Posterior vena cava (tissue), 2 donors: ENCODE measurements around the gene PKP3. TPM values are rescaled to one million over a fixed set of nuclear protein-coding genes. Genes with fewer than 3 reads are reported as not detected.
"Not testable (repeated sequence)": the region's sequence is repeated elsewhere in the genome, so short reads cannot be mapped to it uniquely, and the experiment has no call there.

Source experiments
- DNase-seq: peaks from one replicate; pipeline ENCODE4 v3.0.0-alpha.2; 2020; ENCODE audit warnings: low spot score
- intact Hi-C, 2 donors: fragments of 100-400 bp; cut with DNase I; formaldehyde crosslinking; loops; one replicate each; pipeline versions ENCODE4 v1.14.1 to v1.14.2; 2022 to 2023
- long read RNA-seq, 2 donors: library from polyadenylated mRNA; unstranded; transcript quantifications; one replicate each; pipeline ENCODE4 v2.0.0, GENCODE V29; 2020 to 2021
- total RNA-seq, 2 donors: library from RNA; stranded (reverse); fragmentation: NEBNext Ultra II Directional; extraction: Animal tissue kit (Norgen Biotek cat#: 25700); gene quantifications; one replicate each; pipeline ENCODE4 v1.2.1, GENCODE V29; 2021
- donor health status: DM: yes; HTN: yes; CAD: no.
- donor health status: DM: yes; HTN: yes; CAD: no.

PKP3 gene
- total RNA-seq: under 1 TPM in 1 of 2 donors, not detected in 1; 0.10 TPM
- long read RNA-seq, donor 1: 0 reads
- long read RNA-seq, donor 2, partial matches to known transcripts: 1 of 3 reads
- long read RNA-seq, donor 2, other reads (novel, unspliced or antisense): 2 of 3 reads

- intact Hi-C loops: no loop called here
- no peak for DNase-seq
Measured at GRCh38 chr11:394034-394857, at the start of gene PKP3. TSS of gene PKP3 (plus strand) at chr11:394209. CDS start at chr11:394293, 84 bp downstream.

DNA sequence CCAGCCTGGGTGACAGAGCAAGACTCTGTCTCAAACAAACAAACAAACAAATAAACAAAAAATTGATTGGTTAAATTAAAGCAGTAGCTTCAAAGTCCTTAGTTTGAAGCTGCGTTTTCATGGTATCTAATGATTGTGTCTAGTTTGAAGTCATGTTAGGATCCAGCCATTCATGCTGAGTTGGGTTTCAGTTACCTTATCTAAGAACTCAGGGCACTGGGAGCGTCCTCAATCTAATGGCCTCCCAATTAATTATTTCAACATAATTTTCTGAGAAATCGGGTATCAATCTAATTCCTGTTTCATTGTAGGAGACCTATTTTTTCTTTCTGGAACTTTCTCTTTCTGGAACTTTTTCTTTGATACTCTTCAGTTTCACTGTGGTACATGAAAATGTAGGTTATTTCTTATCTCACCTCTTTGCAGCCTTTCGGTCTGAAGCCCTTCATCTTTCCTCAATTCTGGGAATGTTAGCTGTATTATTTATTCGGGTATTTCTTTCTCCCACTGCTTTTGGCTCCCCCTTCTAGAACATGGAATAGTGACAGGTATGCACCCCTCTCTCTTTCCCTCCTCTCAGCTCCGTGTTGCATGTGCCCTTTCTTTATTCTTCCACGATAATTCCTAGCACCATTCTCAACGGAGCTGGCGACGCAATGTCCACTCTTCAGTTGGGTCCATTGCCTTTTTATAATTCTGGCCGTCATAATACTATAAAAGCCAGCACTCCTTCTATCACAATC is 49.0 kb upstream of the PKP3 start:
- intact Hi-C loops: no loop called here

DNA sequence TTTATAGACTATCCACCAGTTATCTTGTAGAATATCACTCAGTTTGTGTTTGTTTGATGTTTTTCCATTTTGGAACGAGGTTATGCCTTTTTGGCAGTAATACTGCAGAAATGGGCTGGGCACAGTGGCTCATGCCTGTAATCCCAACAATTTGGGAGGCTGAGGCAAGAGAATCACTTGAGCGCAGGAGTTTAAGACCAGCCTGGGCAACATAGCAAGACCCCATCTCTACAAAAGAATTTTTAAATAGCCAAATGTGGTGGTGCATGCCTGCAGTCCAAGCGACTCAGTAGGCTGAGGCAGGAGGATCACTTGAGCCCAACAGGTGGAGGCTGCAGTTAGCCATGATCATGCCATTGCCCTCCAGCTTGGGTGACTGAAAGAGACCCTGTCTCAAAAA is 47.5 kb upstream of the PKP3 start:
- intact Hi-C loops: no loop called here
- peak; percentile 15 for DNase-seq

More for the DNA sequence above, 49.0 kb upstream of the PKP3 start:
- DNase-seq: no peak

DNA sequence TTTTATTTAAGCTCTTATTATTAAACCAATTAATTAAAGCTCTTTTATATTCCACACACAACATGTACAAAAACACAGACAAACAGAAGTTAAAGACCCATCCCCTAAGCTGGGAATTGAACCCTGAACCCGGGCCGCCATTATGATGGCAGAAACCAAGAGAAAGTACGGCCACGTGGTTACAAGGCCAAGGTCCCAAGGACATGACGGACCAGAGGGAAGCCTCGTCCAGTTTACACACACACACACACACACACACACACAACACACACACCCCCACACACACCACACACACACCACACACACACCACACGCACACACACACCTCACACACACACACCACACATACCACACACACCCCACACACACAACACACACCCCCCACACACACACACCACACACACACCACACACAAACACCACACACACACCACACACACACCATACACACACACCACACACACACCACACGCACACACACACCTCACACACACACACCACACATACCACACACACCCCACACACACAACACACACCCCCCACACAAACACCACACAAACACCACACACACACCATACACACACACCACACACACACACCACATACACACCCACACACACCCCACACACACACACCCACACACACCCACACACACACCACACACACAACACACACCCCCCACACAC is 44.6 kb upstream of the PKP3 start:
- DNase-seq, intact Hi-C loops: not testable (repeated sequence)

- not testable (repeated sequence) for DNase-seq
- intact Hi-C loops: loop anchor here in 1 of 2 donors (5.0 kb wide), 1 partner anchor 33 kb away; no protein-coding TSS in a partner anchor
Measured at GRCh38 chr11:350033-350722, 43.8 kb upstream of the PKP3 start.

- intact Hi-C loops: loop anchor here in 1 of 2 donors (5.0 kb wide), 1 partner anchor 33 kb away; no protein-coding TSS in a partner anchor
Measured at GRCh38 chr11:350723-351255, 43.2 kb upstream of the PKP3 start.

DNA sequence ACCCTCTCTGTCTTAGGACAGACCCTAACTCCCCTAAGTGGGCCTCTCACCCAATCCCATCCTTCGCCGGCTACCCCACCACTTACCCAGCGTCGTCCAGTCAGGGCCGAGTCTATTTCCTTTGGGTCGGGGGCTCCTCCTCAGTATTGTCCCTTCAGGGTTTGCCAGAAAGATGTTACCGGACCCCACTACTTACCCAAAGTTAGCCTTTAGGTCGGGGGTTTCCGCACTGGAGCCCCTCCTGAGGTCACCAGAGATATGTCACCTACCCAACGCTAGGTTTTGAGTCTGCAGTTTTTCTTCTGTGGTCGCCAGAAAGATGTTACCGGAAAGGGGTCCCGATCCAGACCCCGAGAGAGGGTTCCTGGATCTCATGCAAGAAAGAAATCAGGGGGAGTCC is 42.6 kb upstream of the PKP3 start:
- DNase-seq: no peak
- intact Hi-C loops: loop anchor here in 1 of 2 donors (5.0 kb wide), 1 partner anchor 34 kb away; no protein-coding TSS in a partner anchor

More at GRCh38 chr11:350723-351255, 43.2 kb upstream of the PKP3 start:
- DNase-seq: no peak

DNA sequence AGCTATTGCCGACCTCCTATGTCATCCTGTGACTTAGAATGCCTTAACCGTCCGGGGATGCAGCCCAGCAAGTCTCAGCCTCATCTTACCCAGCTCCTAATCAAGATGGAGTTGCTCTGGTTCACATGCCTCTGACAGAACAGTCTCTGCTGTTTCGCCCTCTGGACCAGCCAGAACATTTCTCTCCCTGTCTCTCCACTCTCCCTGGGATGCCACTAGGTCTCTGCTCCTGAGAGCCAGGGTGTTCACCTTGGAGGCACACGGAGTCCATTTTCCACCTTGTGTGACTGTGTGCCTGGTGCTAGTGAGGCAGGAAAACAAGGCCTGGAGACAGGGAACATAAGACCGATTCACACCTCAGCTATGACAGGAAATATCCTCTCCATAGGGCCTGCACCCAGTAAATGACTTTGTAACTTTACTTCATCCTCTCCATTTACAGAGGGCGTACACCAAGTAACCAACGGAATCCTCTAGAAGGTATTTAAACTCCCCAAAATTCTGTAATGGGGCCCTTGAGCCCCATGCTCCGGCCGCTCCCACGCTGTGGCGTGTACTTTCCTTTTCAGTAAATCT is 41.5 kb upstream of the PKP3 start:
- no peak for DNase-seq
- intact Hi-C loops: loop anchor here in 1 of 2 donors (5.0 kb wide), 1 partner anchor 35 kb away; no protein-coding TSS in a partner anchor

GRCh38 chr11:353179-353873 is 40.7 kb upstream of the PKP3 start:
- DNase-seq: peak; percentile 94
- intact Hi-C loops: loop anchor here in 1 of 2 donors (5.0 kb wide), 1 partner anchor 36 kb away; no protein-coding TSS in a partner anchor

- peak; percentile 98 for DNase-seq
- intact Hi-C loops: loop anchor here (5.0 kb wide), 1 partner anchor 49 kb away; the partner anchor contains the start of gene IFITM2 (in 2 of the 2)
Measured at GRCh38 chr11:355581-356458, 38.2 kb upstream of the PKP3 start.

GRCh38 chr11:356610-357009 is 37.4 kb upstream of the PKP3 start:
- intact Hi-C loops: loop anchor here (5.0 kb wide), 1 partner anchor 49 kb away; the partner anchor contains the start of gene IFITM2 (in 2 of the 2)
- no peak for DNase-seq

DNA sequence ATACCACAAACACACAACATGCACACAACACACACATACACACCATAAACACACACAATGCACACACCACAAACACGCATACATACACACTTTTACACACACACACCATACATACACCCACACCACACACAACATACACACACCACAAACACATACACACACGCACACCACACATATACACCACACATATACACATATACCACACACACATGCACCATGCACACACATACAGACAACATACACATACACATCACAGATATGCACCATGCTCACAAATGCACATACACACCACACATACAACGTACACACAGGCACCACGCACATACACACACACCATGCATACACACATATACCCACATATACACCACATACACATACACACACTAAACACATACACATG is 36.4 kb upstream of the PKP3 start:
- no peak for DNase-seq
- intact Hi-C loops: loop anchor here (5.0 kb wide), 1 partner anchor 50 kb away; the partner anchor contains the start of gene IFITM2 (in 2 of the 2)

- intact Hi-C loops: loop anchor here (5.0 kb wide), 1 partner anchor 51 kb away; the partner anchor contains the start of gene IFITM2 (in 2 of the 2)
- peak; percentile 81 for DNase-seq
Measured at GRCh38 chr11:358129-358800, 35.7 kb upstream of the PKP3 start.

- DNase-seq: peak; percentile 73
- intact Hi-C loops: loop anchor here (5.0 kb wide), 1 partner anchor 52 kb away; the partner anchor contains the start of gene IFITM2 (in 2 of the 2)
Measured at GRCh38 chr11:359181-359714, 34.8 kb upstream of the PKP3 start.
